Liver (tissue), 3 donors: ENCODE measurements around the gene DNMT3A.

Experiments
- EGR1 ChIP-seq, 2 donors: IDR thresholded peaks; 2 replicates each; pipeline ENCODE4 v1.6.1; 2016 to 2018; ENCODE audit warnings: antibody characterized with exemption in 2 of 2, low read depth in 2 of 2
- GABPA ChIP-seq, 2 donors: IDR thresholded peaks in 1 of 2; conservative IDR thresholded peaks in 1 of 2; 2 replicates each; pipeline ENCODE4 v1.6.1; 2016; ENCODE audit warnings: antibody characterized with exemption in 2 of 2, mild to moderate bottlenecking in 1 of 2, moderate library complexity in 1 of 2
- REST ChIP-seq: IDR thresholded peaks from 2 replicates; pipeline ENCODE4 v1.6.1; 2016; ENCODE audit warnings: antibody characterized with exemption, mild to moderate bottlenecking
- RXRA ChIP-seq, 2 donors: IDR thresholded peaks; 2 replicates each; pipeline ENCODE4 v1.6.1; 2017 to 2018; ENCODE audit warnings: antibody characterized with exemption in 2 of 2, mild to moderate bottlenecking in 1 of 2
- TAF1 ChIP-seq: conservative IDR thresholded peaks from 2 replicates; pipeline ENCODE4 v1.6.1; 2016; ENCODE audit warnings: antibody characterized with exemption, mild to moderate bottlenecking
- TF ChIP-seq, protein P1 (sequence below): fragments of 150-350 bp; IDR thresholded peaks from 2 replicates; pipeline ENCODE4 v1.5.1; 2017; ENCODE audit warnings: improper control_type of control experiment, low read depth, low read length; ENCODE audit not compliant: missing input control
- donor health status: healthy.
- donor health status: healthy.

DNA sequence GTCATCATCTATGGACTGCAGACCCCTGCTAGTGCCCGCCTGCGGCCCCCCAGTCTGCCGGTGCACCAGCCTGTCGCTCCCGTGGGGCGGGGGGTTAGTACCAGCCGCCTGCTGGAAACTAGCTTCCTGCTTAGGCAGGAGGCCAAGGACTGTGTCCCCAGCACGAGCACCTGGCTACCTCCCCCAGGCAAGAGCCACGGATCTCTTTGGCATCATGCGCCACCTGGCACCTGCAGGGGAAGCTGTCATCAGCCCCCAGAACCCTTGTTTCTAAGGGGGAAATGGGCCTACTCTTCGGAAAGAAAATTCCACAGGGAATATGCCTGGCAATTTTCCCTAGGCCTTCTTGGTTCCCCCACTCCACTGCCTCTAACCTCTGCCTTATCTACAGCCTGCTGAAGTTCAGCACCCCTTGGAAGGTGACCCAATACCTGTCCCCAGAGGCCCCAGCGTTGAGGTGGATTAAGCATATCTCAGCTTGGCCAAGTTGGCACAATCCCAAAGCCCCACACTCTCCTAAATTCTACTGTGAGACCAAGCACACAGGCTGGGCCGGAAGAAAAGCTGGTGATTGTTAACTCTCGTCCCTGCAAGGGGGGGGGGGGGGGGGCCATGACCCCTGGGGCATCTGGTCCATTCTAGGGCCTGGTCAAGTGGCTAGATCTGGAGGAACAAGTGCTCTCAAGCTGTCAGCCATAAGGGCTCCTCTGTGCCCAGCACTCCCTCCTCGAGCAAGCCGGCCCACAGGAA is 111.4 kb downstream of the DNMT3A start:
- TF ChIP-seq, protein P1, sequence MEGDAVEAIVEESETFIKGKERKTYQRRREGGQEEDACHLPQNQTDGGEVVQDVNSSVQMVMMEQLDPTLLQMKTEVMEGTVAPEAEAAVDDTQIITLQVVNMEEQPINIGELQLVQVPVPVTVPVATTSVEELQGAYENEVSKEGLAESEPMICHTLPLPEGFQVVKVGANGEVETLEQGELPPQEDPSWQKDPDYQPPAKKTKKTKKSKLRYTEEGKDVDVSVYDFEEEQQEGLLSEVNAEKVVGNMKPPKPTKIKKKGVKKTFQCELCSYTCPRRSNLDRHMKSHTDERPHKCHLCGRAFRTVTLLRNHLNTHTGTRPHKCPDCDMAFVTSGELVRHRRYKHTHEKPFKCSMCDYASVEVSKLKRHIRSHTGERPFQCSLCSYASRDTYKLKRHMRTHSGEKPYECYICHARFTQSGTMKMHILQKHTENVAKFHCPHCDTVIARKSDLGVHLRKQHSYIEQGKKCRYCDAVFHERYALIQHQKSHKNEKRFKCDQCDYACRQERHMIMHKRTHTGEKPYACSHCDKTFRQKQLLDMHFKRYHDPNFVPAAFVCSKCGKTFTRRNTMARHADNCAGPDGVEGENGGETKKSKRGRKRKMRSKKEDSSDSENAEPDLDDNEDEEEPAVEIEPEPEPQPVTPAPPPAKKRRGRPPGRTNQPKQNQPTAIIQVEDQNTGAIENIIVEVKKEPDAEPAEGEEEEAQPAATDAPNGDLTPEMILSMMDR = no peak
- TF ChIP-seq GABPA (IDR thresholded peaks at IDR 0.05 in 1 of 2, conservative IDR thresholded peaks at IDR 0.05 in 1 of 2) (no peak), RXRA (IDR thresholded peaks at IDR 0.05) (no peak), REST (no peak), TAF1 (no peak), EGR1 (IDR thresholded peaks at IDR 0.05; ENCODE audit: low read depth in 2 of 2) (no peak)
